Heart right ventricle (tissue), 16 donors: Measurements from ENCODE around the gene RAD51. TPM values are rescaled to one million over a fixed set of nuclear protein-coding genes. Genes with fewer than 3 reads are reported as not detected.

Experiments
- ATAC-seq, 8 donors: fragments of 200-7000 bp; cut with Tn5 transposase; one replicate each; pipeline ENCODE4 v1.9.1; 2020; ENCODE audit warnings: mild to moderate bottlenecking in 8 of 8, moderate library complexity in 8 of 8, moderate number of reproducible peaks in 1 of 8
- DNase-seq, 2 donors: peaks; one replicate each; pipeline ENCODE4 v3.0.0-alpha.2; 2020
- H3K27ac ChIP-seq, 10 donors: fragments of 200-600 bp; sonication (generic) in 2 of 10; one replicate each; pipeline versions ENCODE4 v1.5.0 to v1.8.0; 2020 to 2022; ENCODE audit warnings: mild to moderate bottlenecking in 3 of 10
- H3K27me3 ChIP-seq, 7 donors: fragments of 200-600 bp; one replicate each; pipeline ENCODE4 v1.8.0; 2021 to 2022; ENCODE audit warnings: mild to moderate bottlenecking in 2 of 7
- H3K36me3 ChIP-seq, 9 donors: fragments of 200-600 bp; sonication (generic) in 1 of 9; one replicate each; pipeline versions ENCODE4 v1.5.0 to v1.8.0; 2020 to 2022; ENCODE audit warnings: mild to moderate bottlenecking in 2 of 9
- H3K4me1 ChIP-seq, 9 donors: fragments of 200-600 bp; sonication (generic) in 1 of 9; one replicate each; pipeline versions ENCODE4 v1.5.0 to v1.8.0; 2020 to 2022; ENCODE audit warnings: mild to moderate bottlenecking in 4 of 9
- H3K4me3 ChIP-seq, 10 donors: fragments of 200-600 bp; sonication (generic) in 2 of 10; one replicate each; pipeline versions ENCODE4 v1.5.0 to v1.8.0; 2020 to 2022; ENCODE audit warnings: mild to moderate bottlenecking in 7 of 10, moderate library complexity in 2 of 10
- H3K9me3 ChIP-seq, 11 donors: fragments of 200-600 bp in 10 of 11; sonication (generic) in 2 of 11; one replicate each; pipeline versions ENCODE4 v1.5.0 to v1.8.0; 2013 to 2022; ENCODE audit warnings: mild to moderate bottlenecking in 2 of 11, control low read depth in 1 of 11, moderate library complexity in 1 of 11
- WGBS, 2 donors: extraction: QIAGEN DNeasy Blood & Tissue Kit; methylation state at CpG; one replicate each; pipeline ENCODE4 v1.1.7; 2013; ENCODE audit warnings: inconsistent platforms in 1 of 2; 5-methylcytosine and 5-hydroxymethylcytosine counted together
- intact Hi-C, 10 donors: fragments of 100-400 bp; cut with DNase I; formaldehyde crosslinking; loops; one replicate each; pipeline versions ENCODE4 v1.11.1 to v1.14.2; 2022
- polyA plus RNA-seq, 2 donors: library from polyadenylated mRNA; stranded (reverse); fragments of 200-250 nt; gene quantifications; one replicate each; pipeline ENCODE4 v1.2.3, GENCODE V29; 2013
- total RNA-seq, 10 donors: library from RNA; stranded (reverse); fragmentation: NEBNext Ultra II Directional in 3 of 10; extraction: Animal tissue kit (Norgen Biotek cat#: 25700) in 3 of 10; gene quantifications; one replicate each; pipeline versions ENCODE4 v1.2.1 to v1.2.4, GENCODE V29; 2021 to 2023
- TF ChIP-seq, protein P1 (sequence below), 9 donors: fragments of 200-600 bp; sonication (generic) in 2 of 9; IDR thresholded peaks; one replicate each; pipeline versions ENCODE4 v1.5.0 to v1.8.0; 2021 to 2022; ENCODE audit warnings: antibody characterized with exemption in 9 of 9, mild to moderate bottlenecking in 5 of 9, moderate library complexity in 1 of 9
- donor health status: Arrhythmogenic right ventricular cardiomyopathy.
- donor health status: ischemic (EF 13 %, LVEDD 7.1; RV severe dilation, severe dysfunction).
- donor health status: healthy with polysubstance abuse.
- donor health status: DM: no; HTN: yes; CAD: no.
- donor health status: DM: no; HTN: no; CAD: no.
- donor health status: ischemic (EF 25% LVEDD 6.9; RV normal size, moderate dysfunction).
- donor health status: ischemic (EF 25% LVEDD 5.7; RV mildly dilated, moderate dysfunction).
- donor health status: healthy.
- donor health status: DM: yes; HTN: yes; CAD: no.
- donor health status: Ischemic cardiomyopathy.
- donor health status: ischemic (EF 35%, LVEDD 5.7; RV mildly dilated, moderate dysfunction).
- donor health status: nonischemic (EF 11% LVEDD 7.7; RV severe dilation, severe dysfunction).
- donor health status: DM: yes; HTN: yes; CAD: no.
- donor health status: PGD.
- donor health status: ischemic (EF 29% LVEDD 5.4; RV normal size, mild dysfunction).
- donor health status: nonischemic (EF 23%, LVEDD 6.1; RV moderate dilation, normal function).

Gene RAD51
- total and polyA plus RNA-seq, 12 donors = 0.30 to 3.6 (median 0.61) TPM; not detected in 1

DNA sequence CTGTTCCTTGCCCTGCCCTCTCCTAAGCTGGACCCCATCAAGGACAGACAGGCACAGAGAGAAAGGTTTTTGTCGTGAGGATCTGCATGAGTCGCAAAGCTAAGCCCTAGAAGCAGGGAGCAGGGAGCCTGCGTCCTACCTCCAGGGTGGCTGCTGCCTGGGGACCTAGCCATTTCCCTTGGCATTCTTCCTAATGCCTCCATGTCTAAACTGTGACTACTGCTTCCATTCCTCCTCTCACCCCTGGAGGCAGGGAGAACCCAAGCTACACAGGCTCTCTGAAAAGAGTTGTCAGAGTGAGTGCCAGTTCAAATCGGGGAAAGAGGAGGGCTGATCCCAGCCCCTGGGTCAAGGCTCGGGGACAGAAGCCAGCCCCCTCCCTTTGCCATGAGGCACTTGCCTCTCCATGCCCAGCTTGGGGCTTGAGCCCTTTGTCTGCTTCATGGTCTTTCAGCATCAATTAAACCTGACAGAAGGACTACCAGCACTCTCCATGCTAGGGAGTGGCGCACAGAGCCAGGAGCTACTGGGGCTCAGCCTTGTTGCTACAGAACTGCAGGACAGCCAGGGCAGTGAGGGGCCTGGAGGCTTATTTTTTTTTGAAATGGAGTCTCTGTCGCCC lies 71.3 kb downstream of the RAD51 start:
- Histone ChIP-seq H3K9me3 (no peaks in the 10 kb centered on the region), H3K4me1 (peaks cover 0 to 56% (median 38%) of the 10 kb centered on the region in 9 donors), H3K36me3 (peaks cover 0 to 34% (median 0%) of the 10 kb centered on the region in 9 donors), H3K27me3 (no peaks in the 10 kb centered on the region), H3K27ac (no peak overlapping the region), H3K4me3 (no peak overlapping the region)
- 65 to 76% methylated on average over 7 of the region's 7 CpGs for WGBS, 2 donors
- DNase-seq = no peak
- no peak for ATAC-seq
- TF ChIP-seq, protein P1, sequence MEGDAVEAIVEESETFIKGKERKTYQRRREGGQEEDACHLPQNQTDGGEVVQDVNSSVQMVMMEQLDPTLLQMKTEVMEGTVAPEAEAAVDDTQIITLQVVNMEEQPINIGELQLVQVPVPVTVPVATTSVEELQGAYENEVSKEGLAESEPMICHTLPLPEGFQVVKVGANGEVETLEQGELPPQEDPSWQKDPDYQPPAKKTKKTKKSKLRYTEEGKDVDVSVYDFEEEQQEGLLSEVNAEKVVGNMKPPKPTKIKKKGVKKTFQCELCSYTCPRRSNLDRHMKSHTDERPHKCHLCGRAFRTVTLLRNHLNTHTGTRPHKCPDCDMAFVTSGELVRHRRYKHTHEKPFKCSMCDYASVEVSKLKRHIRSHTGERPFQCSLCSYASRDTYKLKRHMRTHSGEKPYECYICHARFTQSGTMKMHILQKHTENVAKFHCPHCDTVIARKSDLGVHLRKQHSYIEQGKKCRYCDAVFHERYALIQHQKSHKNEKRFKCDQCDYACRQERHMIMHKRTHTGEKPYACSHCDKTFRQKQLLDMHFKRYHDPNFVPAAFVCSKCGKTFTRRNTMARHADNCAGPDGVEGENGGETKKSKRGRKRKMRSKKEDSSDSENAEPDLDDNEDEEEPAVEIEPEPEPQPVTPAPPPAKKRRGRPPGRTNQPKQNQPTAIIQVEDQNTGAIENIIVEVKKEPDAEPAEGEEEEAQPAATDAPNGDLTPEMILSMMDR (IDR thresholded peaks at IDR 0.05) = no peak
- intact Hi-C loops = no loop called here

DNA sequence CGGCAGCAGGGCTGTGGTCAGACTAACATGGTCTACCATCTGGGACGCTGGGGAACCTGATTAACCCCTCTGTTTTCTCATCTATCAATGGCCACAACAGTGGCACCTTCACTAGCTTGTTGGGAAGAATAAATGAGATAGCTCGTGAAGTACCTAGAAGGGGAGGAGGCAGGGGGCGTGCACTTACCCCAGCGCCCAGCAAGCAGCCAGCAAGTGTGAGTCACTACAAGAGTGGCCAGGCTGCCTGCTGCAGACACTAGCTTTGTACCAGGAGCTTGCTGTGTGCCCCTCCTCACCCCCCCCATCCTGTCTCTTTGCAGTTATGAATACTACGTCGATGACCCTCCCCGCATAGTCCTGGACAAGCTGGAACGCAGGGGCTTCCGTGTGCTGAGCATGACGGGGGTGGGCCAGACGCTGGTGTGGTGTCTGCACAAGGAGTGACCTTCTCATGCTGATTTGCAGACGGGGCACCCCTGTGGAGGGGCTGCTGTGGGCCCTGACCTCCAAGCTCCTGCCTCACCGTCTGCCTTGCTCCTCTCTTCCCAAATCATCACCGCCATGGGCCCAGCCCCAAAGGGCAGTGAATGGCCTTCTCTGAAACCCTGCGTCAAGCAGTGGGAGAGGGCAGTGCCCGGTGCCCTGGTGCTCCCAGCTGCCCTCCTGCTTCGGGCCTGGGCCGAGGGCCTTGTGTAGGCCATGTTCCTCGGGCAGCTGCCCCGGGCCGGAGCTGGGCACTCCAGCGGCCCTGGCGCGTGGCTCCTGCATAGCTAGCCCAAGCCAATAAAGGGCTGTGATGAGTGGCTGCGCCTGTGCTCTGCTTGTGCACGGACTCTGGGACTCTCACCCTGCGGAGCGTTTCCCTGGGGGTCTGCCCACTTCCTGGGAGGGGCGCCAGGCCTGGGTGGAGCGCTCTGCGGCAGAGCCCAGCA lies 72.2 kb downstream of the RAD51 start:
- intact Hi-C loops = no loop called here
- H3K36me3 ChIP-seq = peaks cover 0 to 43% (median 3%) of the 10 kb centered on the region in 9 donors
- ATAC-seq (no peak), DNase-seq (no peak)
- H3K9me3 ChIP-seq = no peaks in the 10 kb centered on the region
- TF ChIP-seq, protein P1 (IDR thresholded peaks at IDR 0.05) = no peak
- H3K27me3 ChIP-seq = no peaks in the 10 kb centered on the region
- WGBS, 2 donors = 92 to 93% methylated on average over 32 of the region's 32 CpGs
- H3K4me1 ChIP-seq = peaks cover 0 to 56% (median 38%) of the 10 kb centered on the region in 9 donors
- H3K27ac ChIP-seq = no peak overlapping the region
- no peak overlapping the region for H3K4me3 ChIP-seq

DNA sequence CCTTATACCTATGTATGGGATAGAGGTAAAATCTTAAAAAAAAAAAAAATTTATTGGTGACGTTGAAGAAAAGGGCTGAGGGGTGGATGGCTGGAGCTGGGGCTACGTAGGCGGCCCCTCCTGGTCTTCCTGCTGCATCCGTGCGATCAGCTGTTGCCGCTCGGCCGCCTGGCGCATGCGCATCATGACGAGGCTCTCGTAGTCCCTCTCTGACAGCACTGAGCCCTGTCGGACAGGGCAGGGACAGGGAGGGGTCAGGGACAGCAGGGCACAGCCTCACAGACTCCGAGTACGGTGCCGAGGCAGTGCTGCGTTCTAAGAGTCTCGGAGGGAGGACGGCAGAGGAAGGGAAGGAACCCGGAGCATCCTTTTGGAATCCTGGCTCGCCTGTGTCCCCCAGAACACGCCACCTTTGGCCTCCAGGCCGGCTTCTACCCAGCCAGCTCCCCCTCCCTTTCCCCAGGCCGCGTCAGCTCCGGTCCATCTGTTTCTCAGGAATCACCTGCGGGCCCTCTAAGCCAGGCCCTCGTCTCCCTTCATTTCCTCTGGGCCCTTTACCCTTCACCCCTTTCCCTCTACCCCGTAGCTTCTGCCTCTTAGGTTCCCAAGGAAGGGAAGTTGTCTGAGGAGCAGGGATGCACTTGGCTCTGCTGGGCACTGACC lies 73.0 kb downstream of the RAD51 start:
- H3K36me3 ChIP-seq = peaks cover 0 to 51% (median 8%) of the 10 kb centered on the region in 9 donors
- H3K4me1 ChIP-seq = peaks cover 0 to 50% (median 31%) of the 10 kb centered on the region in 9 donors
- no peak overlapping the region for H3K4me3 ChIP-seq
- WGBS, 2 donors = 91 to 92% methylated on average over 29 of the region's 29 CpGs
- H3K9me3 ChIP-seq = no peaks in the 10 kb centered on the region
- TF ChIP-seq, protein P1 (IDR thresholded peaks at IDR 0.05) = no peak
- DNase-seq (no peak), ATAC-seq (no peak)
- H3K27me3 ChIP-seq = no peaks in the 10 kb centered on the region
- H3K27ac ChIP-seq = peak overlapping the region in 1 of 10 donors; percentile 31
- intact Hi-C loops = no loop called here
